A549 (cell line): ENCODE results near the gene GOLPH3.

Experiments used
- BCL3 ChIP-seq: fragments of >200 bp; sonication (Bioruptor Twin); formaldehyde crosslinking; IDR thresholded peaks from 3 replicates; pipeline ENCODE4 v1.6.1; 2016
- BHLHE40 ChIP-seq: IDR thresholded peaks from 2 replicates; pipeline ENCODE4 v1.6.1; 2012; ENCODE audit warnings: low read depth, low read length, inconsistent platforms
- CBX2 ChIP-seq: fragments of 200-600 bp; sonication (generic); IDR thresholded peaks from 2 replicates; pipeline ENCODE4 v1.6.1; 2016; ENCODE audit warnings: low read depth, mild to moderate bottlenecking, borderline replicate concordance
- CEBPB ChIP-seq, 2 experiments: fragments of >200 bp in 1 of 2; sonication (Bioruptor Twin) in 1 of 2; formaldehyde crosslinking in 1 of 2; IDR thresholded peaks; 2 replicates each; pipeline ENCODE4 v1.6.1; 2012 to 2016
- CTCF ChIP-seq: fragments of >200 bp; sonication (Bioruptor Twin); formaldehyde crosslinking; IDR thresholded peaks from 3 replicates; pipeline ENCODE4 v1.5.1; 2016
- FOSL2 ChIP-seq, 2 experiments: fragments of 450-650 bp in 1 of 2; fragments of >200 bp in 1 of 2; sonication (Bioruptor Twin) in 1 of 2; formaldehyde crosslinking; IDR thresholded peaks; 2 replicates each; pipeline versions ENCODE4 v1.5.0 to v1.6.1; 2016 to 2020; ENCODE audit warnings: mild to moderate bottlenecking in 1 of 2, moderate library complexity in 1 of 2
- JUN ChIP-seq, 2 experiments: fragments of >200 bp; sonication (Bioruptor Twin); formaldehyde crosslinking; IDR thresholded peaks; 2 replicates in 1 of 2; 3 replicates in 1 of 2; pipeline ENCODE4 v1.6.1; 2016 to 2017
- JUNB ChIP-seq: fragments of >200 bp; sonication (Bioruptor Twin); formaldehyde crosslinking; IDR thresholded peaks from 2 replicates; pipeline ENCODE4 v1.6.1; 2016
- KDM1A ChIP-seq: fragments of 200-600 bp; sonication (generic); IDR thresholded peaks from 2 replicates; pipeline ENCODE4 v1.6.1; 2016; ENCODE audit warnings: low read depth, mild to moderate bottlenecking
- NFE2L2 ChIP-seq: fragments of 150-350 bp; conservative IDR thresholded peaks from 2 replicates; pipeline ENCODE4 v1.6.1; 2014; ENCODE audit warnings: low read length
- POLR2A ChIP-seq: IDR thresholded peaks from 2 replicates; pipeline ENCODE4 v1.6.1; 2012; ENCODE audit warnings: mild to moderate bottlenecking, low read length
- TP53 ChIP-seq: fragments of 250-450 bp; sonication (Bioruptor Pico); IDR thresholded peaks from 2 replicates; pipeline ENCODE4 v1.5.0; 2021; ENCODE audit warnings: mild to moderate bottlenecking, moderate library complexity
- USF2 ChIP-seq: fragments of 450-650 bp; IDR thresholded peaks from 2 replicates; pipeline ENCODE4 v1.6.1; 2014; ENCODE audit warnings: antibody characterized with exemption

- no peak for TF ChIP-seq USF2
- no peak for TF ChIP-seq TP53 (CRISPR knock-in tag)
- no peak for TF ChIP-seq BCL3
- no peak for TF ChIP-seq CTCF
- TF ChIP-seq FOSL2 (IDR thresholded peaks at IDR 0.05), result no peak
- TF ChIP-seq FOSL2 (CRISPR knock-in tag; IDR thresholded peaks at IDR 0.05), result no peak
- no peak for TF ChIP-seq POLR2A
- TF ChIP-seq JUNB, result no peak
- TF ChIP-seq NFE2L2, result no peak
- no peak for TF ChIP-seq KDM1A
- TF ChIP-seq CBX2, result no peak
- no peak for TF ChIP-seq CEBPB (IDR thresholded peaks at IDR 0.05)
- TF ChIP-seq JUN (IDR thresholded peaks at IDR 0.05), result no peak
- no peak for TF ChIP-seq BHLHE40
Measured at GRCh38 chr5:32170303-32171151, 3.6 kb downstream of the GOLPH3 start.
